H1 (cell line): ENCODE data around the gene CXCL12. TPM values are rescaled to one million over a fixed set of nuclear protein-coding genes. Genes with fewer than 3 reads are reported as not detected.

Experiments used
- EP300 ChIP-seq, 2 experiments: IDR thresholded peaks; 1 replicate in 1 of 2; 2 replicates in 1 of 2; pipeline ENCODE4 v1.6.1; 2011 to 2012; ENCODE audit warnings: low read depth in 2 of 2, low read length in 2 of 2, mild to moderate bottlenecking in 2 of 2, borderline replicate concordance in 1 of 2, inconsistent platforms in 1 of 2, moderate library complexity in 1 of 2
- RNF2 ChIP-seq: fragments of 200-900, 300-1000 bp; sonication (generic); IDR thresholded peaks from 2 replicates; pipeline ENCODE4 v1.7.1; 2016; ENCODE audit warnings: borderline replicate concordance, low read depth, mild to moderate bottlenecking, antibody characterized with exemption, low read length; ENCODE audit not compliant: poor library complexity, severe bottlenecking; ENCODE audit errors: missing control alignments
- polyA plus RNA-seq, 7 experiments: library from polyadenylated mRNA; depleted of rRNA in 3 of 7; stranded (reverse) in 5 of 7; unstranded in 2 of 7; fragments of >200 nt in 5 of 7; fragments of 200-250 nt in 2 of 7; gene quantifications; 1 replicate in 5 of 7; 2 replicates in 1 of 7; 4 replicates in 1 of 7; pipeline versions ENCODE4 v1.2.1 to v1.2.3, GENCODE V29; 2011 to 2013; ENCODE audit warnings: missing spikeins in 2 of 7, mixed read lengths in 2 of 7
- total RNA-seq: library from RNA; stranded (reverse); fragmentation: NEBNext Ultra II Directional; extraction: Animal tissue kit (Norgen Biotek cat#: 25700); gene quantifications from 2 replicates; pipeline ENCODE4 v1.2.1, GENCODE V29; 2021

Gene CXCL12
- total and polyA plus RNA-seq, 2 of the 8 experiments (the other 6 are each of a cell fraction or from before 2014, with no cell fraction given) = 51.4 to 53.8 TPM

- no peak for TF ChIP-seq EP300 (IDR thresholded peaks at IDR 0.05; ENCODE audit: borderline replicate concordance in 1 of 2, low read depth in 2 of 2, low read length in 2 of 2)
- TF ChIP-seq RNF2 = no peak
- TF ChIP-seq, all 59 proteins: peak for 0
These were observed 47.8 kb downstream of the CXCL12 start (continued) for GRCh38 chr10:44337081-44337480.
